ENCODE measurements around the gene COG6. TPM values are rescaled to one million over a fixed set of nuclear protein-coding genes. Genes with fewer than 3 reads are reported as not detected.

The COG6 gene
- total RNA-seq, 2 experiments from 2014 or later, result 13.8 to 16.0 TPM

DNA sequence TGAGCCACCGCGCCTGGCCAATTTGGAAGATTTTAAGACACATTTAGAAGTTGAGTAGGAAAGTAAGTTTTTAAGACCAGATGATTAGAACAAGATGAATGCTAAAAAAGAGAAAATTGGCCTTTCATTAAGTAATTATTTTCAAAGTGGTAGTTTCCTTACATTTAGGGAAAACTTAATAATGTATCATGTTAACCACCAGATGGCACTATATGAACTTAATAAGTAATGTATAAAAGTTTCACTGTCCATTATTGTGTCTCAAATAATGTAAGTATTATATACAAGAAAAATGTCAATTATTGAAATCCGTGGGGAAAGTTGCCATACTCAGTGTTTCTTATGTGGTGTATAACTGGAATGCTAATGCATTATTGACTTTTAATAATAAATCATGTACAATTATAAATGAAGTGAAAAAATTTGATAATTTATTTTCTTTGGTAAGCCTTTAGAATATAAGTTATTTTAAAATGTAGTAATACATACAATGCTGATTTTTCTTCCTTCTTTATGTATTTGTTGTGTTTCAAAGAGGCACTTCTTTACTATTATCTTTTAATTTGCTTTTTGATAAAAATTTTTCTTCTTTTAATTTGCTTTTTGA, 29.2 kb downstream of the COG6 start:
- Mint-ChIP-seq H3K36me3 (ENCODE audit: low read depth) (peaks cover 58% of the 10 kb centered on the region), H3K4me3 (no peak overlapping the region), H3K27ac (no peak overlapping the region), H3K4me1 (ENCODE audit: low read depth) (peaks cover 5% of the 10 kb centered on the region), H3K9me3 (no peaks in the 10 kb centered on the region), H3K27me3 (no peaks in the 10 kb centered on the region)
- peak in 3 of 14 experiments; percentile 40 to 51 (median 48) for DNase-seq
- CTCF ChIA-PET, result no interaction called here
- TF ChIP-seq, protein P1, sequence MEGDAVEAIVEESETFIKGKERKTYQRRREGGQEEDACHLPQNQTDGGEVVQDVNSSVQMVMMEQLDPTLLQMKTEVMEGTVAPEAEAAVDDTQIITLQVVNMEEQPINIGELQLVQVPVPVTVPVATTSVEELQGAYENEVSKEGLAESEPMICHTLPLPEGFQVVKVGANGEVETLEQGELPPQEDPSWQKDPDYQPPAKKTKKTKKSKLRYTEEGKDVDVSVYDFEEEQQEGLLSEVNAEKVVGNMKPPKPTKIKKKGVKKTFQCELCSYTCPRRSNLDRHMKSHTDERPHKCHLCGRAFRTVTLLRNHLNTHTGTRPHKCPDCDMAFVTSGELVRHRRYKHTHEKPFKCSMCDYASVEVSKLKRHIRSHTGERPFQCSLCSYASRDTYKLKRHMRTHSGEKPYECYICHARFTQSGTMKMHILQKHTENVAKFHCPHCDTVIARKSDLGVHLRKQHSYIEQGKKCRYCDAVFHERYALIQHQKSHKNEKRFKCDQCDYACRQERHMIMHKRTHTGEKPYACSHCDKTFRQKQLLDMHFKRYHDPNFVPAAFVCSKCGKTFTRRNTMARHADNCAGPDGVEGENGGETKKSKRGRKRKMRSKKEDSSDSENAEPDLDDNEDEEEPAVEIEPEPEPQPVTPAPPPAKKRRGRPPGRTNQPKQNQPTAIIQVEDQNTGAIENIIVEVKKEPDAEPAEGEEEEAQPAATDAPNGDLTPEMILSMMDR (IDR thresholded peaks at IDR 0.05), result peak; percentile 71
- Histone ChIP-seq H3K4me3 (ENCODE audit: low read length) (no peak overlapping the region), H3K9me3 (ENCODE audit: control insufficient read depth in 1 of 2, insufficient read depth in 1 of 2, low read length in 2 of 2) (no peaks in the 10 kb centered on the region), H3K4me1 (ENCODE audit: insufficient read depth, low read length) (no peaks in the 10 kb centered on the region), H3K27ac (ENCODE audit: low read depth in 1 of 2, low read length in 2 of 2) (no peak overlapping the region), H3K27me3 (ENCODE audit: control insufficient read depth in 1 of 2, insufficient read depth in 2 of 2, low read length in 2 of 2) (no peaks in the 10 kb centered on the region), H3K36me3 (ENCODE audit: insufficient read depth, low read length) (peaks cover 50% of the 10 kb centered on the region)
- peak; percentile 37 for ATAC-seq (ENCODE audit: poor library complexity)
- intact Hi-C loops (cut with DNase I, micrococcal nuclease), result loop anchor here (1.0 to 10.0 kb wide), 5 partner anchors 258 to 1094 kb away; partner anchors contain the start of gene MRPS31 (in 1 of the 2)
- POLR2A ChIA-PET, result no interaction called here

DNA sequence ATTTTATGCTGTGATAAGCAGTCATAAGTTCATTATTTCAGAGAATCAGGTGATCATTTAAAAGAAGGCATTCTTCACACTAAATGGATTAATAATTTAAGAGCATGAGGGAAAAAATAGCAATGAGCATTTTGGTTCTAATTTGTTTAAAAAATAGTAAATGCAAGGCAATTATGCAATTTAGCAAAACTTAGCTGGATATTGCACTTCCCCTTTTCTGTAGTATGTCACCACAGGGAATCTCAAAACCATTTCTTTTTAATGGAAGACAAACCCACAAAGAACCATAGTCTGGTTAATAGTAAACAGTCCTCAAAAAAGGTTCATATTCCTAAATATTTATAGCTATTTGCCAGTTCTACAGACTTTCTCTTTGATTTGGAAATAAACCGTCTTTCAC, 30.2 kb downstream of the COG6 start:
- H3K27me3 ChIP-seq (ENCODE audit: control insufficient read depth in 1 of 2, insufficient read depth in 2 of 2, low read length in 2 of 2), result no peaks in the 10 kb centered on the region
- H3K9me3 Mint-ChIP-seq, result no peaks in the 10 kb centered on the region
- H3K27ac ChIP-seq (ENCODE audit: low read depth in 1 of 2, low read length in 2 of 2), result no peak overlapping the region
- no peak overlapping the region for H3K4me3 Mint-ChIP-seq
- CTCF ChIA-PET, result interaction anchor here (1.0 kb wide), 1 partner anchor 22 kb away, joined by 4 read pairs; no protein-coding TSS in a partner anchor
- H3K4me3 ChIP-seq (ENCODE audit: low read length), result no peak overlapping the region
- H3K9me3 ChIP-seq (ENCODE audit: control insufficient read depth in 1 of 2, insufficient read depth in 1 of 2, low read length in 2 of 2), result no peaks in the 10 kb centered on the region
- no peaks in the 10 kb centered on the region for H3K4me1 ChIP-seq (ENCODE audit: insufficient read depth, low read length)
- peaks cover 46% of the 10 kb centered on the region for H3K36me3 ChIP-seq (ENCODE audit: insufficient read depth, low read length)
- peaks cover 53% of the 10 kb centered on the region for H3K36me3 Mint-ChIP-seq (ENCODE audit: low read depth)
- intact Hi-C loops (cut with DNase I, micrococcal nuclease), result loop anchor here (2.0 to 10.0 kb wide), 3 partner anchors 382 to 1093 kb away; partner anchors contain the start of gene MRPS31 (in 1 of the 2)
- POLR2A ChIA-PET, result interaction anchor here (0.6 to 1.5 kb wide), 2 partner anchors 762 to 1092 kb away, joined by 3 read pairs; no protein-coding TSS in a partner anchor
- no peak for ATAC-seq (ENCODE audit: poor library complexity)
- H3K4me1 Mint-ChIP-seq (ENCODE audit: low read depth), result peaks cover 5% of the 10 kb centered on the region
- TF ChIP-seq, protein P1 (IDR thresholded peaks at IDR 0.05), result no peak
- H3K27me3 Mint-ChIP-seq, result no peaks in the 10 kb centered on the region
- H3K27ac Mint-ChIP-seq, result no peak overlapping the region
- no peak for DNase-seq

DNA sequence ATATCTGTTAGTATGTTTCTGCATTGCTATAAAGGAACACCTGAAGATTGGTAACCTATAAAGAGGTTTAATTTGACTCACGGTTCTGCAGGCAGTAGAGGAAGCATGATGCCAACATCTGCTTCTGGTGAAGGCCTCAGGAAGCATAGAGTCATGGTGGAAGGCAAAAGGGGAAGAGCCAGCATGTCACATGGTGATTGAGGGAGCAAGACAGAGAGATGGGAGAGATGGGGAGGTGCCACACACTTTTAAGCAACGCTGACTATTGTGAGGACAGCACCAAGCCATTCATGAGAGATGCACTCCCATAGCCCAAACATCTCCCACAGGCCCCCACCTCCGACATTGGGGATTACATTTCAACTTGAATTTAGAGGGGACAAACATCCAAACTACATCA, 32.8 kb downstream of the COG6 start:
- no peaks in the 10 kb centered on the region for H3K9me3 ChIP-seq (ENCODE audit: control insufficient read depth in 1 of 2, insufficient read depth in 1 of 2, low read length in 2 of 2)
- Mint-ChIP-seq H3K4me3 (no peak overlapping the region), H3K27me3 (no peaks in the 10 kb centered on the region), H3K27ac (no peak overlapping the region), H3K9me3 (no peaks in the 10 kb centered on the region), H3K4me1 (ENCODE audit: low read depth) (peaks cover 5% of the 10 kb centered on the region), H3K36me3 (ENCODE audit: low read depth) (peaks cover 48% of the 10 kb centered on the region)
- no peaks in the 10 kb centered on the region for H3K27me3 ChIP-seq (ENCODE audit: control insufficient read depth in 1 of 2, insufficient read depth in 2 of 2, low read length in 2 of 2)
- no peak for ATAC-seq (ENCODE audit: poor library complexity)
- no peaks in the 10 kb centered on the region for H3K4me1 ChIP-seq (ENCODE audit: insufficient read depth, low read length)
- TF ChIP-seq, protein P1 (IDR thresholded peaks at IDR 0.05), result no peak
- no peak for DNase-seq
- H3K36me3 ChIP-seq (ENCODE audit: insufficient read depth, low read length), result peaks cover 23% of the 10 kb centered on the region
- no peak overlapping the region for H3K27ac ChIP-seq (ENCODE audit: low read depth in 1 of 2, low read length in 2 of 2)
- H3K4me3 ChIP-seq (ENCODE audit: low read length), result no peak overlapping the region
- POLR2A ChIA-PET, result no interaction called here
- CTCF ChIA-PET, result no interaction called here
- intact Hi-C loops (cut with DNase I, micrococcal nuclease), result loop anchor here (5.0 to 10.0 kb wide), 2 partner anchors 379 to 1087 kb away; partner anchors contain the start of gene MRPS31 (in 1 of the 2)
